ENCODE data around the gene RAD51B.

The RAD51B gene

DNA sequence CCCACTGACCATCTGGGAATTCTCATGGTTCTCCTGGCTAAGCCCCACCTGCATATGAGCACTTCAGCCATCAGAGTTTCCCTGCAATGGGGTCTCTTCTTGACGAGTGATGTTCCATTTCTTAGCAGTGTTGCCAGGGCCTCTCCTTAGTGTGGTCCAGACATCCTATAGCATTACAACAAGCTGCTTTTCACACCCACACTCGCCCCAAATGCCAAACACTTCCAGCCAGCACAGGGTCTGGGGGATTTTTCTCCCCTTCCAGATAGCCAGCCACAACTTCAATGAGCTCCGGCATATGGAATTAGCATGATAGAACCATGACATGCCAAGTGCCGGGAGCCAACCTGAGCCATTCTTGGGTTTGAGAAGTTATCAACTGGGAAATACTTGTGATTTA, 705.9 kb downstream of the RAD51B start:
- H3K27ac ChIP-seq, result no peak overlapping the region
- no peaks in the 10 kb centered on the region for H3K27me3 ChIP-seq
- H3K36me3 ChIP-seq, result peaks cover 4% of the 10 kb centered on the region; the same call in 1 of the 2 replicates
- no peak for TF ChIP-seq Cebpa-rat (IDR thresholded peaks at IDR 0.05)
- H3K4me2 ChIP-seq, result no peak overlapping the region
- peaks cover 53% of the 10 kb centered on the region for H3K9me3 ChIP-seq
- H3K9ac ChIP-seq, result no peak overlapping the region
- H3K4me1 ChIP-seq, result peaks cover 20% of the 10 kb centered on the region
- H3K4me3 ChIP-seq, result no peak overlapping the region
- no peaks in the 10 kb centered on the region for H4K20me1 ChIP-seq

DNA sequence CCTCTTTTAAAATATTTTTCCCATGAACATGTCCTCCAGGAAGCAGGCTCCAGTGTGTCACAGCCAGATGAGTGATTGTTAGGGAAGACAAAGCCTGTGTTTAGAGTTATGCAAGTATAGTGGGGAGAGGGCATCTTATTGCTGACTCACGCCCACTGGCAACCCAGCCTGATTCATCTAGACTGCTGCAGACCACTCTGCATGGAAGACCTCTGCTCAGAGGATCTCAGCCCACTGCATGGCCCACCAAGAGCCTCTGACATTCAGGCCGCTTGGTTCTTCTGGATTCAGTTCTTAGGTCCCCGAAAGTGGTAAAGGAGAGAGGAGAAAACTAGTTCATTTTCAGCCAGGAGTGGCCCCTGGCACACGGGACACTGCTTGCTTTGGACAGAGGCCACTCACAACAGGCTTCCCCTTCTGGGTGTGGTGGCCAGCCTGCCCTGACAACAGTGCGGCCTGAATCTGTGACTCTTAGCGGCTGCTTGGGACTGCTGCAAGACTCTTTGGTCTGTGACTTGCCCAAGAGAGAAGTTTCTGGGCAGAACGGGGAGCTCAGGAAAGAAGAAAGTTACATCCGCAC, 707.0 kb downstream of the RAD51B start:
- Histone ChIP-seq H3K9me3 (peaks cover 64% of the 10 kb centered on the region), H3K27ac (no peak overlapping the region), H3K9ac (no peak overlapping the region), H3K36me3 (peaks cover 6% of the 10 kb centered on the region; the same call in 1 of the 2 replicates), H3K27me3 (no peaks in the 10 kb centered on the region), H3K4me1 (peaks cover 18% of the 10 kb centered on the region), H3K4me2 (no peak overlapping the region), H3K4me3 (no peak overlapping the region), H4K20me1 (no peaks in the 10 kb centered on the region)
- TF ChIP-seq Cebpa-rat (IDR thresholded peaks at IDR 0.05), result no peak

DNA sequence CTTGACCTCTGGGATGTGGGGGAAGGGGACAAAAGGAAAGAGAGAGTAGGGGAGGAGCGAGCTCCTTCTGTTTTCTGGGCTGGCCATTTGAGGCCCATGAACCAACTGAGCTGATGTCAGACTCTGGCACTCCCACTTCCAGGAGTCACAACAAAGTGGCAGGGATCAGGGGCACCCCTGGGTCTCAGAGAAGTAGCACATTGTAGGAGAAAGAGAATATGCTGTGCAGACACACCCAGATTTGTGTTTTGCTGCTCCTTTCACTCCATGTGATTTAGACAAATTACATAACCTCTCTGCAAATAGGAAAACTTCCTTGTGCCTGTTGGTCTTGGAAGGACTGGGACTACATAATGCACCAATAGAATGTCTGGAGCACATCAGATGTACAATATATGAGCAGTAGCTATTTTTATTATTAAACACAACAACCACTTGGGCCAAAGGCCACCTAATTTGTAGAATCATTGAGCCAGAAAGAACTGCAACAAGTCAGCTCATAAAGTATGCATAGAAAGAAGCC, 707.8 kb downstream of the RAD51B start:
- H3K4me2 ChIP-seq, result no peak overlapping the region
- peaks cover 7% of the 10 kb centered on the region; the same call in 1 of the 2 replicates for H3K36me3 ChIP-seq
- no peaks in the 10 kb centered on the region for H3K27me3 ChIP-seq
- TF ChIP-seq Cebpa-rat (IDR thresholded peaks at IDR 0.05), result no peak
- H3K9me3 ChIP-seq, result peaks cover 70% of the 10 kb centered on the region
- no peak overlapping the region for H3K27ac ChIP-seq
- peaks cover 11% of the 10 kb centered on the region for H3K4me1 ChIP-seq
- H3K9ac ChIP-seq, result no peak overlapping the region
- H3K4me3 ChIP-seq, result no peak overlapping the region
- H4K20me1 ChIP-seq, result no peaks in the 10 kb centered on the region

DNA sequence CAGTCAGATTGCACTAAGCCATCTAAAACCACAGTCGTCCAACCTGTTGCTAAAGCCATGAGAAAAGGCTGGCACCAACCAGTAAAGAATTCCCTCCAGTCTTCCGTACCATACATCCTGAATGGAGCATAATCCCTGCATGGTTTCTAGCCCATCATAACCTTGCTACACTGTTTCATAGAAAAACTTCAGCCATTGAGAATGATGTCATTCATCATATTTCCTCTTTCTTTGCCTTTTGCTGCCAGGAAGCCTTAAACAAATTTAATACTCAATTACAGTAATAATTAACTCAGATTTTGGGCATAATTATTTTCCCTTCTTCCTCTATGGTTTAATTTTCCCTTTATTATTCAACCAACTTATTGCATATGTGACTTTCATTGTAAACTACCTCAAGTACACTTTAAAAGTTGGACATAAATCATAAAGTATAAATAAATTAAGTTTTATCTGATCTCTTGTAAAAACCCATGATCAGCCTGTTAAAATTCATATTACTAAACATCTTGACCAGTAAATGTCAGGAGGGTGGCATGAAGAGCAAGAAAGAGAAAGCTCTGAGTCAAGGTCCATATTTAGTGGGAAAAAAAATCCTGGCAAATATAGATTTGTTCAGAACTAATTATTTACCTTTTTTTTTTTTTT, 708.6 kb downstream of the RAD51B start:
- Histone ChIP-seq H3K4me1 (peaks cover 3% of the 10 kb centered on the region), H3K36me3 (peaks cover 7% of the 10 kb centered on the region; the same call in 1 of the 2 replicates), H3K9ac (no peak overlapping the region), H3K27me3 (no peaks in the 10 kb centered on the region), H3K9me3 (peaks cover 72% of the 10 kb centered on the region), H4K20me1 (no peaks in the 10 kb centered on the region), H3K27ac (no peak overlapping the region), H3K4me3 (no peak overlapping the region), H3K4me2 (no peak overlapping the region)
- no peak for TF ChIP-seq Cebpa-rat (IDR thresholded peaks at IDR 0.05)

DNA sequence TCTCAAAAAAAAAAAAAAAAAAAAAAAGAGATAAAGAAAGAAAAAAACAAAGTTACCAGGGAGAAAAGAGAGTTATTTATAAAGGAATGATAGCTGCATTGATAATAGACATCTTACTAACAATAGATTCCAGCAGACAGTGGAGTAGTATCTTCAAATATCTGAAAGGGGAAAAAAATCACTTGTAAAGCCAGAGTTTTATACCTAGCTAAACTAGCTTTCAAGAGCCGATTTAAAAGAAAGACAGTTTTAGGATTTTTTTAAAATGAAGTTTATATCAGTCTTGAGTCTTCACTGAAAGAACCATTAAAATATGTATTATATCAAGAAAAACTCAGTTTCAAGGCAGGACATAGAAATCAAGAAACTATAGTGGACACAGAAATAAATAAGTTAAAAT, 710.9 kb downstream of the RAD51B start:
- peaks cover 7% of the 10 kb centered on the region; the same call in 1 of the 2 replicates for H3K36me3 ChIP-seq
- H3K27ac ChIP-seq, result no peak overlapping the region
- no peak overlapping the region for H3K4me2 ChIP-seq
- H3K4me1 ChIP-seq, result no peaks in the 10 kb centered on the region
- no peak overlapping the region for H3K9ac ChIP-seq
- no peak overlapping the region for H3K4me3 ChIP-seq
- peaks cover 60% of the 10 kb centered on the region for H3K9me3 ChIP-seq
- no peaks in the 10 kb centered on the region for H3K27me3 ChIP-seq
- H4K20me1 ChIP-seq, result no peaks in the 10 kb centered on the region
- no peak for TF ChIP-seq Cebpa-rat (IDR thresholded peaks at IDR 0.05)

DNA sequence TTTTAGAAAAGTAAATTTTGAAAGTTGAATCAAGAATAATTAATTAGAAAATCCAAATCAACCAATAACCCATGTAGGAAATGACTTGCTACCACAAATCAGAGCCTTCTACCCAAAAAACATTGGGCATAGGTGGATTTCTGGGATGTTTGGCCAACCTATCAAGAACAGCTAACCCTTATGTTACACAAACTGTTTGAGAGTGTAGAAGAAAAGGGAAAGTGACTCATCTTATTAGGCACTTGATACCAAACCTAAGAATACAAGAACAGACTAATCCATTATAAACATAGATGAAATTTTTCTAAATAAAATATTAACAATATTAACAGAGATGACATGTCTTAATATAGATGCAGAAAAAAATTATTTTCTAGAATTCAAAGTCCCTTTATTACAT, 712.9 kb downstream of the RAD51B start:
- Histone ChIP-seq H4K20me1 (no peaks in the 10 kb centered on the region), H3K9ac (no peak overlapping the region), H3K4me2 (no peak overlapping the region), H3K4me1 (no peaks in the 10 kb centered on the region), H3K36me3 (peaks cover 7% of the 10 kb centered on the region; the same call in 1 of the 2 replicates), H3K27me3 (no peaks in the 10 kb centered on the region), H3K27ac (no peak overlapping the region), H3K4me3 (no peak overlapping the region), H3K9me3 (peaks cover 47% of the 10 kb centered on the region)
- no peak for TF ChIP-seq Cebpa-rat (IDR thresholded peaks at IDR 0.05)

DNA sequence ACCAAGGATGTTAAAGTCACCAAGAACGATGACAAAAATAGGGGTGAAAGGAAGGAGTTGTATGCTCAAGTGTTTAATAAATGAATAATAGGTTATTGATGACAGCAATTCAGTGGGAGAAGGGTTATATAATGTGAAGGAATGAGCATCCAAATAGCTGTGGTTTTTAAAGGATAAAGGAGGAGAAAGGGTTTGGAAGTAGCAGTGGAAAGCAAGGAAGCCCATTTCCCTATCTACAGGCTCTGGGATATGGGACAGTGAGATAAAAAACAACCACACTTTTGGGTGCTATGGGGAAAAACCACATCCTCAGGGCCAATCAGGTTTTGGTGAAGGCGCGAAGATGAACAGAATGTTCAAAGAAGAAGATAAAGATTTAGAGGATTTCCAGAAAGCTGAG, 714.7 kb downstream of the RAD51B start:
- Histone ChIP-seq H3K4me2 (no peak overlapping the region), H3K27me3 (no peaks in the 10 kb centered on the region), H3K36me3 (peaks cover 5% of the 10 kb centered on the region; the same call in 1 of the 2 replicates), H3K4me1 (no peaks in the 10 kb centered on the region), H3K27ac (no peak overlapping the region), H4K20me1 (no peaks in the 10 kb centered on the region), H3K4me3 (no peak overlapping the region), H3K9me3 (peaks cover 32% of the 10 kb centered on the region), H3K9ac (no peak overlapping the region)
- no peak for TF ChIP-seq Cebpa-rat (IDR thresholded peaks at IDR 0.05)

DNA sequence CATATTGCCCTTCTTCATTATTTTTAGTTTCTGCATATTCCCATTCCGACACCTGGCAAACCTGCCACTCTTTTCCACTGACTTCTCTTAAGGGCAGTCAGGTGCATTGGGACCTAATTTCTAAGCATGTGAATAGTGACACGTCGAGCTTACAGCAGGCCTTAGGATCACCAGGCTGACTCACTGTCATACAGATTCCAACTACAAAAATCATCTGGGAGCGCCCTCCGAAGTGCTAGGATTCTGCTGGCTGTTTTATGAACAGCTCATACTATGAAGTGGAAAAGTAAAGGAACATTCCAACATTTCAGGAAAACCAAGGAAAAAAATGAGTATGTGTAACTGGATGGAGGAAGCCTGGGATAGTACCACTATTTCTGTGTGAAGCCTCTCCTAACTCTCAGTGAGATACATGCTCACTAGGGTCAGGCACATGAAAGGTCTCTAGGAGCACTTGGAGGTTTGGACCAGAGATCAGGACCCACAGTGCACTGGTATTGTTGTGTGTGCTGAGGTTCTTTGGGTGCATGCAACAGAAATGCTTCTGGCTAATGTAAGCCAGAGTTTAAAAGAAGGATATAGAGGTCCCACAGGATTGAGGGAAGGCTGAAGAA, 715.9 kb downstream of the RAD51B start:
- Histone ChIP-seq H3K36me3 (peaks cover 3% of the 10 kb centered on the region; the same call in 1 of the 2 replicates), H3K4me1 (no peaks in the 10 kb centered on the region), H3K9ac (no peak overlapping the region), H3K9me3 (peaks cover 19% of the 10 kb centered on the region), H3K4me3 (no peak overlapping the region), H4K20me1 (no peaks in the 10 kb centered on the region), H3K4me2 (no peak overlapping the region), H3K27ac (no peak overlapping the region), H3K27me3 (no peaks in the 10 kb centered on the region)
- no peak for TF ChIP-seq Cebpa-rat (IDR thresholded peaks at IDR 0.05)

DNA sequence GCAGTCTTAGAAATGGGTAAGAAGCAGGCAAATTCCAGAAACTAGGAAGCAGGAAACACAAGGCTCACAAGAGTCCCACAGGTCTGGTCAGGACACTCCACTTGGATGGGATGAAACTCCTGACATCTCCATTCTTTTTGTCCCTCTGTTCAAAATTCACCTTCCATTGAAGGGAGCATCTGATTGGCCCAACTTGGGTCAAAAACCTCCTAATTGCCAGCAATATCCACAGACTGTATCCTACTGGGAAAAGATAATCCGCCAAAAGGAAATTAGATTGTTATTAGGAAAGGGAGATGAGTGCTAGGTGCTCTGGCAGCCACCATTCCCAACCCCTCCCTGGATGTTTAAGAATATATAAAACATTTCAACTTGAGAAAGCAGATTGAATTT, 716.4 kb downstream of the RAD51B start:
- Histone ChIP-seq H4K20me1 (no peaks in the 10 kb centered on the region), H3K27ac (no peak overlapping the region), H3K4me1 (no peaks in the 10 kb centered on the region), H3K4me2 (no peak overlapping the region), H3K4me3 (no peak overlapping the region), H3K9ac (no peak overlapping the region), H3K36me3 (peaks cover 3% of the 10 kb centered on the region; the same call in 1 of the 2 replicates), H3K9me3 (peaks cover 14% of the 10 kb centered on the region), H3K27me3 (no peaks in the 10 kb centered on the region)
- no peak for TF ChIP-seq Cebpa-rat (IDR thresholded peaks at IDR 0.05)

DNA sequence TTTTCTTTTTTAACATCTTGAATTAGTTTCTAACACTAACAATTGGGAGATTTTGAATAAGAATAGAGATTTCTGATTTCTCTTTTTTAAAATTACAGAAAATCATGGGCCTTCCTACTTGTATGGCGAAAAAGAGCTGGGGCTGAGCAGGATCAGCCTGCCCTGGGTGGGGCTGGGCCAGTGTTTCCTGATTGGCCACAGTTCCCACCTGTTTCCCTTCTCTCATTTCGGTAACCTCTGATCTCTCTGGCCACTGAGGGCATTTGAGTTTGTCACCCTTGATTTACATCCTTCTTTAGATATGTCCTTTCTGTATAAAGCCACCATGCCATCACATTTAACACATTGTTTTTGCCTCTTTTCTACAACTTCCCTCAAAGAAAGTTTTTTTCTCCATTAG, 719.1 kb downstream of the RAD51B start:
- Histone ChIP-seq H3K36me3 (no peaks in the 10 kb centered on the region), H3K9me3 (no peaks in the 10 kb centered on the region), H3K4me2 (no peak overlapping the region), H3K27ac (no peak overlapping the region), H3K4me3 (no peak overlapping the region), H3K4me1 (no peaks in the 10 kb centered on the region), H3K9ac (no peak overlapping the region), H4K20me1 (no peaks in the 10 kb centered on the region), H3K27me3 (no peaks in the 10 kb centered on the region)
- no peak for TF ChIP-seq Cebpa-rat (IDR thresholded peaks at IDR 0.05)
